GM10266 (cell line): ENCODE results near the gene CCDC142.

Experiments
- DNase-seq: peaks from one replicate; pipeline ENCODE4 v3.0.0; 2012; ENCODE audit errors: extremely low spot score
- CTCF ChIP-seq: IDR thresholded peaks from 2 replicates; pipeline ENCODE4 v1.5.1; 2012; ENCODE audit warnings: mild to moderate bottlenecking, low read depth; ENCODE audit not compliant: control insufficient read depth, insufficient read depth; ENCODE audit errors: missing control alignments

CCDC142 gene

GRCh38 chr2:74428675-74429074 is 54.1 kb downstream of the CCDC142 start:
- TF ChIP-seq CTCF, result no peak
- no peak for DNase-seq

GRCh38 chr2:74427551-74427950 is 55.2 kb downstream of the CCDC142 start:
- no peak for TF ChIP-seq CTCF
- no peak for DNase-seq

- no peak for DNase-seq
- TF ChIP-seq CTCF, result no peak
These were observed 56.5 kb downstream of the CCDC142 start for GRCh38 chr2:74426181-74426758.

- no peak for DNase-seq
These were observed 57.3 kb downstream of the CCDC142 start for GRCh38 chr2:74425523-74425922.

GRCh38 chr2:74424995-74425406 is 57.8 kb downstream of the CCDC142 start:
- no peak for DNase-seq
- TF ChIP-seq CTCF, result no peak

More at GRCh38 chr2:74425523-74425922, 57.3 kb downstream of the CCDC142 start:
- no peak for TF ChIP-seq CTCF

GRCh38 chr2:74424139-74424992 is 58.4 kb downstream of the CCDC142 start:
- no peak for TF ChIP-seq CTCF
- no peak for DNase-seq
